Measurements from ENCODE around the gene SOX13. TPM values are rescaled to one million over a fixed set of nuclear protein-coding genes. Genes with fewer than 3 reads are reported as not detected.

Gene SOX13
- total and polyA plus RNA-seq, 5 donors from 2014 or later = 0.47 TPM; not detected in 4

GRCh38 chr1:204065986-204066300 is 7.0 kb upstream of the SOX13 start:
- H3K36me3 ChIP-seq (ENCODE audit: control insufficient read depth, insufficient read depth, low read length) = no peaks in the 10 kb centered on the region
- H3K27me3 ChIP-seq (ENCODE audit: control insufficient read depth, insufficient read depth, low read length) = peaks cover 11% of the 10 kb centered on the region
- no peaks in the 10 kb centered on the region for H3K4me1 ChIP-seq (ENCODE audit: control insufficient read depth, insufficient read depth, low read length, poor library complexity, severe bottlenecking)
- H3K4me3 Mint-ChIP-seq = no peak overlapping the region
- no peak for DNase-seq
- no peak overlapping the region for H3K27ac ChIP-seq (ENCODE audit: insufficient read depth, low read length, poor library complexity, severe bottlenecking)
- H3K36me3 Mint-ChIP-seq = no peaks in the 10 kb centered on the region
- H3K9me3 Mint-ChIP-seq = peaks cover 0 to 2% (median 0%) of the 10 kb centered on the region in 7 donors
- peaks cover 0 to 6% (median 0%) of the 10 kb centered on the region in 4 donors for H3K4me1 Mint-ChIP-seq
- H3K4me3 ChIP-seq (ENCODE audit: low read depth, low read length) = no peak overlapping the region
- no peaks in the 10 kb centered on the region for H3K9me3 ChIP-seq (ENCODE audit: control insufficient read depth in 2 of 2, low read length in 2 of 2)
- peaks cover 34% of the 10 kb centered on the region for H3K27me3 Mint-ChIP-seq
- ATAC-seq (ENCODE audit: low read depth in 2 of 2) = no peak
- peak overlapping the region in 1 of 3 donors; percentile 36 for H3K27ac Mint-ChIP-seq

- no peak overlapping the region for H3K27ac ChIP-seq (ENCODE audit: insufficient read depth, low read length, poor library complexity, severe bottlenecking)
- H3K9me3 ChIP-seq (ENCODE audit: control insufficient read depth in 2 of 2, low read length in 2 of 2) = no peaks in the 10 kb centered on the region
- no peak for ATAC-seq (ENCODE audit: low read depth in 2 of 2)
- no peaks in the 10 kb centered on the region for H3K36me3 ChIP-seq (ENCODE audit: control insufficient read depth, insufficient read depth, low read length)
- H3K27ac Mint-ChIP-seq = no peak overlapping the region
- peaks cover 13% of the 10 kb centered on the region for H3K27me3 ChIP-seq (ENCODE audit: control insufficient read depth, insufficient read depth, low read length)
- peaks cover 43% of the 10 kb centered on the region for H3K27me3 Mint-ChIP-seq
- peaks cover 0 to 7% (median 0%) of the 10 kb centered on the region in 7 donors for H3K9me3 Mint-ChIP-seq
- H3K36me3 Mint-ChIP-seq = no peaks in the 10 kb centered on the region
- H3K4me1 Mint-ChIP-seq = peaks cover 0 to 6% (median 1%) of the 10 kb centered on the region in 4 donors
- H3K4me1 ChIP-seq (ENCODE audit: control insufficient read depth, insufficient read depth, low read length, poor library complexity, severe bottlenecking) = no peaks in the 10 kb centered on the region
- no peak overlapping the region for H3K4me3 Mint-ChIP-seq
- H3K4me3 ChIP-seq (ENCODE audit: low read depth, low read length) = no peak overlapping the region
- DNase-seq = no peak
Observed at GRCh38 chr1:204067935-204068334, 5.0 kb upstream of the SOX13 start.

DNA sequence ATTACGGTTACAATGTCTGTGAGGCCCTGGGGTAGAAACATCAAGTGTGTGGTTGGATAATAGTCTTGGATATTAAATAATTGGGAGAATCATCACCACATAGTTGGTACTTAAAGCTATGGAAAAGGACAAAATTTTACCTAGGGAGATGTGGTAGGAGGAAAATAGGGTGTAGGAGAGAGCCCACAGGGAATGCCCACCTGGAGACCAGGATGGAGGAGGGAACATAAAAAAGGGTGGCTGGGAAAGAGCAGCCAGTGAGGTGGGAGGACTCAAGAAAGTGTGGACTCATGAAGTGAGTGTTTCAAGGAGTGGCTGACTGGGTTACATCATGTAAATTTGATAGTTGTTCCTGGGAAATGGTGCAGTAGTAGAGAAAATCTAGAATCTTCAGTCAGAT is 3.0 kb upstream of the SOX13 start:
- Histone ChIP-seq H3K4me3 (ENCODE audit: low read depth, low read length) (no peak overlapping the region), H3K4me1 (ENCODE audit: control insufficient read depth, insufficient read depth, low read length, poor library complexity, severe bottlenecking) (peaks cover 12% of the 10 kb centered on the region), H3K9me3 (ENCODE audit: control insufficient read depth in 2 of 2, low read length in 2 of 2) (no peaks in the 10 kb centered on the region), H3K27me3 (ENCODE audit: control insufficient read depth, insufficient read depth, low read length) (peaks cover 13% of the 10 kb centered on the region), H3K36me3 (ENCODE audit: control insufficient read depth, insufficient read depth, low read length) (no peaks in the 10 kb centered on the region), H3K27ac (ENCODE audit: insufficient read depth, low read length, poor library complexity, severe bottlenecking) (no peak overlapping the region)
- no peak overlapping the region for H3K4me3 Mint-ChIP-seq
- peaks cover 0 to 14% (median 3%) of the 10 kb centered on the region in 4 donors for H3K4me1 Mint-ChIP-seq
- DNase-seq = no peak
- no peak for ATAC-seq (ENCODE audit: low read depth in 2 of 2)
- H3K27me3 Mint-ChIP-seq = peaks cover 56% of the 10 kb centered on the region
- H3K9me3 Mint-ChIP-seq = peaks cover 0 to 7% (median 0%) of the 10 kb centered on the region in 7 donors
- no peak overlapping the region for H3K27ac Mint-ChIP-seq
- H3K36me3 Mint-ChIP-seq = no peaks in the 10 kb centered on the region

DNA sequence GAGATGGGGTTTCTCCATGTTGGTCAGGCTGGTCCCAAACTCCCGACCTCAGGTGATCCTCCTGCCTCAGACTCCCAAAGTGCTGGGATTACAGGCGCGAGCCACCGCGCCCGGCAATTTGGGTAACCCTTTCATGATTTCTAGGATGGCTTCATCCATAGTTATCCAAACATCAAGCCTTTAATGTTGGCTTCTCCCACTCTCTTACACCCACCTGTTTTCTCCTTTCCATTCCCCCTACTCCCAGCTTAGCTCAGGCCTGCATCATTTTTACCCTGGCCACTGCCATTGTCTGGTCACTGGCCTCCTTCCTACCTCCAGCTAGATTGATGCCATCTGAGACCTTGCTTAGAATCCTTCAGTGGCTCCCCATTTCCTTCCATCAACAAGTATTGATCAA is 2.0 kb upstream of the SOX13 start:
- H3K4me1 ChIP-seq (ENCODE audit: control insufficient read depth, insufficient read depth, low read length, poor library complexity, severe bottlenecking) = peaks cover 14% of the 10 kb centered on the region
- Mint-ChIP-seq H3K4me3 (no peak overlapping the region), H3K27me3 (peaks cover 60% of the 10 kb centered on the region), H3K9me3 (peaks cover 0 to 6% (median 0%) of the 10 kb centered on the region in 7 donors), H3K4me1 (peaks cover 2 to 23% (median 3%) of the 10 kb centered on the region in 4 donors), H3K27ac (no peak overlapping the region), H3K36me3 (no peaks in the 10 kb centered on the region)
- no peak overlapping the region for H3K4me3 ChIP-seq (ENCODE audit: low read depth, low read length)
- ATAC-seq (ENCODE audit: low read depth in 2 of 2) (no peak), DNase-seq (no peak)
- H3K9me3 ChIP-seq (ENCODE audit: control insufficient read depth in 2 of 2, low read length in 2 of 2) = no peaks in the 10 kb centered on the region
- H3K27me3 ChIP-seq (ENCODE audit: control insufficient read depth, insufficient read depth, low read length) = peaks cover 18% of the 10 kb centered on the region
- H3K27ac ChIP-seq (ENCODE audit: insufficient read depth, low read length, poor library complexity, severe bottlenecking) = no peak overlapping the region
- no peaks in the 10 kb centered on the region for H3K36me3 ChIP-seq (ENCODE audit: control insufficient read depth, insufficient read depth, low read length)

- DNase-seq (no peak), ATAC-seq (ENCODE audit: low read depth in 2 of 2) (no peak)
- Mint-ChIP-seq H3K4me1 (peaks cover 0 to 25% (median 4%) of the 10 kb centered on the region in 4 donors), H3K27me3 (peaks cover 81% of the 10 kb centered on the region), H3K36me3 (no peaks in the 10 kb centered on the region), H3K9me3 (peaks cover 0 to 6% (median 0%) of the 10 kb centered on the region in 7 donors), H3K4me3 (peak overlapping the region in 3 of 4 donors; percentile 39 to 57 (median 50)), H3K27ac (no peak overlapping the region)
- Histone ChIP-seq H3K9me3 (ENCODE audit: control insufficient read depth in 2 of 2, low read length in 2 of 2) (no peaks in the 10 kb centered on the region), H3K27ac (ENCODE audit: insufficient read depth, low read length, poor library complexity, severe bottlenecking) (no peak overlapping the region), H3K27me3 (ENCODE audit: control insufficient read depth, insufficient read depth, low read length) (peaks cover 19% of the 10 kb centered on the region), H3K4me3 (ENCODE audit: low read depth, low read length) (no peak overlapping the region), H3K36me3 (ENCODE audit: control insufficient read depth, insufficient read depth, low read length) (no peaks in the 10 kb centered on the region), H3K4me1 (ENCODE audit: control insufficient read depth, insufficient read depth, low read length, poor library complexity, severe bottlenecking) (peaks cover 14% of the 10 kb centered on the region)
Observed at GRCh38 chr1:204073837-204074273, 940 bp downstream of the SOX13 start.

GRCh38 chr1:204074274-204075138 is 1.6 kb downstream of the SOX13 start:
- Histone ChIP-seq H3K4me3 (ENCODE audit: low read depth, low read length) (no peak overlapping the region), H3K9me3 (ENCODE audit: control insufficient read depth in 2 of 2, low read length in 2 of 2) (no peaks in the 10 kb centered on the region), H3K36me3 (ENCODE audit: control insufficient read depth, insufficient read depth, low read length) (no peaks in the 10 kb centered on the region), H3K27me3 (ENCODE audit: control insufficient read depth, insufficient read depth, low read length) (peaks cover 19% of the 10 kb centered on the region), H3K4me1 (ENCODE audit: control insufficient read depth, insufficient read depth, low read length, poor library complexity, severe bottlenecking) (peaks cover 14% of the 10 kb centered on the region), H3K27ac (ENCODE audit: insufficient read depth, low read length, poor library complexity, severe bottlenecking) (no peak overlapping the region)
- DNase-seq (no peak), ATAC-seq (ENCODE audit: low read depth in 2 of 2) (no peak)
- Mint-ChIP-seq H3K27me3 (peaks cover 80% of the 10 kb centered on the region), H3K36me3 (no peaks in the 10 kb centered on the region), H3K4me1 (peaks cover 0 to 25% (median 4%) of the 10 kb centered on the region in 4 donors), H3K4me3 (peak overlapping the region in 3 of 4 donors; percentile 41 to 75 (median 56)), H3K9me3 (peaks cover 0 to 6% (median 0%) of the 10 kb centered on the region in 7 donors), H3K27ac (no peak overlapping the region)

- ATAC-seq (ENCODE audit: low read depth in 2 of 2) (no peak), DNase-seq (no peak)
- Histone ChIP-seq H3K4me1 (ENCODE audit: control insufficient read depth, insufficient read depth, low read length, poor library complexity, severe bottlenecking) (peaks cover 14% of the 10 kb centered on the region), H3K4me3 (ENCODE audit: low read depth, low read length) (no peak overlapping the region), H3K36me3 (ENCODE audit: control insufficient read depth, insufficient read depth, low read length) (no peaks in the 10 kb centered on the region), H3K27ac (ENCODE audit: insufficient read depth, low read length, poor library complexity, severe bottlenecking) (no peak overlapping the region), H3K27me3 (ENCODE audit: control insufficient read depth, insufficient read depth, low read length) (peaks cover 19% of the 10 kb centered on the region), H3K9me3 (ENCODE audit: control insufficient read depth in 2 of 2, low read length in 2 of 2) (no peaks in the 10 kb centered on the region)
- peaks cover 0 to 25% (median 4%) of the 10 kb centered on the region in 4 donors for H3K4me1 Mint-ChIP-seq
- no peak overlapping the region for H3K27ac Mint-ChIP-seq
- peak overlapping the region in 2 of 4 donors; percentile 75 to 80 for H3K4me3 Mint-ChIP-seq
- H3K9me3 Mint-ChIP-seq = peaks cover 0 to 6% (median 0%) of the 10 kb centered on the region in 7 donors
- H3K36me3 Mint-ChIP-seq = no peaks in the 10 kb centered on the region
- peaks cover 74% of the 10 kb centered on the region for H3K27me3 Mint-ChIP-seq
Observed at GRCh38 chr1:204075139-204075521, 2.2 kb downstream of the SOX13 start.
